ENCODE results near the gene TFAP2E.

DNA sequence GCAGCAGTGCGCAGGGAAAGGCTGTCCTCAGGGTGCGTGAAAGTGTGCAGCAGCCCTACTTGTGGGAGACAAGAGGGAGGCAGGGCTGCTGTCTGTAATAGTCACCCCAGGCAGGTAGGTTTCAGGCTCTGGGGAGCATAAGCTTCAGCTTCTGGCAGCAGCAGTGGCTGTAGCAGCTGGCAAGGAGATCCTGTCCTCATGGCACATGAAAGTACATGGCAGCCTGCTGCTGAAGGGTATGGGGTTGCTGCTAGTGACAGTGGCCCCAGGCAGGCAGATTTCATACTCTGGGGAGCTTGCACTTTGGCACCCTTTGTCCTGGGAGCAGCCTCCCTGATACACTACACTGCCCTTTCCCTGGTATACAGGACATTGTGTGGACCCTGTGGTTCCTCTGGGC is 42.2 kb upstream of the TFAP2E start:
- TF ChIP-seq CTCF (IDR thresholded peaks at IDR 0.05) (no peak), POLR2A (IDR thresholded peaks at IDR 0.05) (no peak)

All from upper lobe of left lung (tissue), 4 donors.